HFFc6 (cell line): Measurements from ENCODE around the gene TXNRD1. TPM values are rescaled to one million over a fixed set of nuclear protein-coding genes. Genes with fewer than 3 reads are reported as not detected.

Source experiments
- DNase-seq: peaks from one replicate; pipeline ENCODE4 v3.0.0-alpha.2; 2018
- H3K27ac Mint-ChIP-seq: 2 replicates; pipeline ENCODE4 v1.8.0; 2020; ENCODE audit warnings: mild to moderate bottlenecking, mixed read lengths
- H3K27me3 Mint-ChIP-seq: 2 replicates; pipeline ENCODE4 v1.8.0; 2021; ENCODE audit warnings: mild to moderate bottlenecking, moderate library complexity, mixed read lengths; ENCODE audit not compliant: insufficient read depth
- H3K36me3 Mint-ChIP-seq: 2 replicates; pipeline ENCODE4 v1.8.0; 2021; ENCODE audit warnings: low read depth, mixed read lengths
- H3K4me1 Mint-ChIP-seq: 2 replicates; pipeline ENCODE4 v1.8.0; 2020; ENCODE audit warnings: low read depth, mixed read lengths
- H3K4me3 Mint-ChIP-seq: 2 replicates; pipeline ENCODE4 v1.8.0; 2020; ENCODE audit warnings: mild to moderate bottlenecking, moderate library complexity, mixed read lengths
- H3K9me3 Mint-ChIP-seq: 2 replicates; pipeline ENCODE4 v1.8.0; 2020; ENCODE audit warnings: mild to moderate bottlenecking, mixed read lengths
- total RNA-seq, 6 experiments: library from RNA; stranded (reverse); fragmentation: NEBNext Ultra II Directional; extraction: Animal tissue kit (Norgen Biotek cat#: 25700); gene quantifications; 2 replicates in 1 of 6; 3 replicates in 5 of 6; pipeline ENCODE4 v1.2.3, GENCODE V29; 2021
- TF ChIP-seq, protein P1 (sequence below): fragments of 200-600 bp; sonication (generic); IDR thresholded peaks from 2 replicates; pipeline ENCODE4 v1.5.0; 2021; ENCODE audit warnings: antibody characterized with exemption, mild to moderate bottlenecking

Gene TXNRD1
- total RNA-seq, 6 experiments from 2014 or later = 468 to 851 (median 784) TPM

DNA sequence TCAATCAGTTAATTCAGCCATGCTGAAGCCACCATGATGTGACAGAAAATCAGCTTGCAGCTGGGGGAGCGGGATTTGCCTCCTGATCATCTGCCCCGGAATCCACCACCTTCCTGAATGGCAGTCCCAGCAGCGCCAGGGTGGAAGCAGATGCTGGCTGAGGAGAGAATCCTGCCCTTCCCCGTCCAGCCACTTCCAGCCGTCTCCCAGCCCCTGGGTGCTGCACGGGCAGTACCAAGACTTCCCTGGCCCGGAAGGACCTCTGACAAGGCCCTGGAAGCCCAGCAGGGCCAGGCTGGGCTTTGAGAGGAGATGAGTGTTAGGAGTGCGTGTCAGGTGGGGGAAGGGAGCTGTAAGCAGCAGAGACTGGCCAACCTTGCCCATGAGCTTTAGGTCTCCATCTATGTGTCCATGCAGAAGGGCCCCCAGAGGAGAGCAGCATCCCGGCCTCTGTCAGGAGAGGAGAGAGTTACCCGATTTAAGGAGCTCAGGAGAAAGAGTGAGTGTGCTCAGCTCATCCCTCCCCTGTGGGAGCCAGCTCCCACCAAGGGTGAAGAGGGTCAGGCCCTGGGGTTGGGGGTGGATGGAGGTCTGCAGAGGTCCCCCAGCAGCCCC, 157.2 kb downstream of the TXNRD1 start:
- H3K9me3 Mint-ChIP-seq = peaks cover 21% of the 10 kb centered on the region
- DNase-seq = no peak
- H3K4me3 Mint-ChIP-seq = no peak overlapping the region
- peaks cover 42% of the 10 kb centered on the region for H3K4me1 Mint-ChIP-seq
- peaks cover 23% of the 10 kb centered on the region for H3K36me3 Mint-ChIP-seq
- no peaks in the 10 kb centered on the region for H3K27me3 Mint-ChIP-seq
- TF ChIP-seq, protein P1, sequence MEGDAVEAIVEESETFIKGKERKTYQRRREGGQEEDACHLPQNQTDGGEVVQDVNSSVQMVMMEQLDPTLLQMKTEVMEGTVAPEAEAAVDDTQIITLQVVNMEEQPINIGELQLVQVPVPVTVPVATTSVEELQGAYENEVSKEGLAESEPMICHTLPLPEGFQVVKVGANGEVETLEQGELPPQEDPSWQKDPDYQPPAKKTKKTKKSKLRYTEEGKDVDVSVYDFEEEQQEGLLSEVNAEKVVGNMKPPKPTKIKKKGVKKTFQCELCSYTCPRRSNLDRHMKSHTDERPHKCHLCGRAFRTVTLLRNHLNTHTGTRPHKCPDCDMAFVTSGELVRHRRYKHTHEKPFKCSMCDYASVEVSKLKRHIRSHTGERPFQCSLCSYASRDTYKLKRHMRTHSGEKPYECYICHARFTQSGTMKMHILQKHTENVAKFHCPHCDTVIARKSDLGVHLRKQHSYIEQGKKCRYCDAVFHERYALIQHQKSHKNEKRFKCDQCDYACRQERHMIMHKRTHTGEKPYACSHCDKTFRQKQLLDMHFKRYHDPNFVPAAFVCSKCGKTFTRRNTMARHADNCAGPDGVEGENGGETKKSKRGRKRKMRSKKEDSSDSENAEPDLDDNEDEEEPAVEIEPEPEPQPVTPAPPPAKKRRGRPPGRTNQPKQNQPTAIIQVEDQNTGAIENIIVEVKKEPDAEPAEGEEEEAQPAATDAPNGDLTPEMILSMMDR = no peak
- no peak overlapping the region for H3K27ac Mint-ChIP-seq

DNA sequence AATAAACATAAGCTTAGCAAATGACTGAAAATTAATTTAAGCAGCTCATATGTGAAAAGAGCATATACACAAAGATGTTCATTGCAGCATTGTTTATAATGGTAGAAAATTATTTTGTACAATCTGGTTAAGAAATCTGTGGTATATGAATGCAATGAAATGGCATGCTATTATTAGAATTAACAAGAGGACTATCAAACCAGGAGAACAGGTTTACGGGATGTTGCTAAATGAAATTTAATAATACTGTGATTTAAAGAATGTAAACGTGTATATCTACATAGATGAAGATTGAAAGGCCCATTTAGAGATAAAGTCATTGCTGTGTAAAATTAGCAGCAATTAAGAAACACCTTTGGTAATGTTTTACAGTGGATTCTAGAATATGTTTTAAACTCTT, 158.5 kb downstream of the TXNRD1 start:
- Mint-ChIP-seq H3K36me3 (peaks cover 12% of the 10 kb centered on the region), H3K9me3 (peaks cover 15% of the 10 kb centered on the region), H3K4me3 (no peak overlapping the region), H3K27me3 (peaks cover 2% of the 10 kb centered on the region; the same call in 1 of the 2 replicates), H3K4me1 (peaks cover 42% of the 10 kb centered on the region), H3K27ac (no peak overlapping the region)
- DNase-seq = no peak
- TF ChIP-seq, protein P1 = no peak

DNA sequence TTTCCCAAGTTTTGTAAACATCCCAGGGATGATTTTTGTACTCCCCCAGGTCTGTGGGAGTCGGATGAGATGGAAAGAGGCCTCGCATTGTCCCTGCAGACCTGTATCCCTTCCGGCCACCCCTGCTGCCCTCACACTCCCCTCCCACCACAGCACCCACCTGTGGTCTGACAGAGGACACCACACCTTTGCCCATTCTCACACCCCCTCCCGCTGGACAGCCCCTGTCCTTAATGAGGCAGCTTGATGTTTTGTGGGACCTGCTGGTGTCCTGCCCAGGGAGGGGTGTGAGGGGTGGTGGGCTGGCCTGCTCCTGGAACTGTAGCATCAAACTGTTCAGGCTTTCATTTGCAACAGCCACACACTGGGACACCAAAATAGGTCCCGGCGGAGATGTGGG, 159.2 kb downstream of the TXNRD1 start:
- H3K4me3 Mint-ChIP-seq = no peak overlapping the region
- peaks cover 3% of the 10 kb centered on the region for H3K27me3 Mint-ChIP-seq
- peaks cover 5% of the 10 kb centered on the region; the same call in 1 of the 2 replicates for H3K36me3 Mint-ChIP-seq
- peaks cover 42% of the 10 kb centered on the region for H3K4me1 Mint-ChIP-seq
- H3K27ac Mint-ChIP-seq = no peak overlapping the region
- DNase-seq = no peak
- TF ChIP-seq, protein P1 = no peak
- H3K9me3 Mint-ChIP-seq = peaks cover 7% of the 10 kb centered on the region

DNA sequence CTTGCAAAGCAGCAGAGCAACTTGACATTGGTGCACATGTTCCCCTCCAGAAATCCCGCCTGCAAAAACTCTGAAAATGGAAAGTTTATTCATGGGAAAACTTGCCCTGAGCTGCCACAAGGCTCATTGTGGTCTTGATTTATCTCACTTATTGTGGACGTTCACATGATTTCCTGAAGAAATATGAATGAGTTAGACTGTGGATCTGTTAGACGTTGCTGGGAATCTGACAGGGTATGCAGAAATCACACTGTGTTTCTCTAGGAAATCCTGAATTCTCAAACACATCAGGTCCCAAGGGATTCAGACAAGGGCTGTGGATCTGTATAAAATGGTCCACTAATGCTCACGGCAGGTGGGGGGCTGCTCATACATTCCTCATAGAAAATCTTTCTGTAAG, 160.2 kb downstream of the TXNRD1 start:
- H3K4me1 Mint-ChIP-seq = peaks cover 41% of the 10 kb centered on the region
- no peaks in the 10 kb centered on the region for H3K36me3 Mint-ChIP-seq
- H3K27ac Mint-ChIP-seq = no peak overlapping the region
- peaks cover 3% of the 10 kb centered on the region for H3K27me3 Mint-ChIP-seq
- TF ChIP-seq, protein P1 = no peak
- H3K4me3 Mint-ChIP-seq = no peak overlapping the region
- DNase-seq = no peak
- H3K9me3 Mint-ChIP-seq = no peaks in the 10 kb centered on the region

DNA sequence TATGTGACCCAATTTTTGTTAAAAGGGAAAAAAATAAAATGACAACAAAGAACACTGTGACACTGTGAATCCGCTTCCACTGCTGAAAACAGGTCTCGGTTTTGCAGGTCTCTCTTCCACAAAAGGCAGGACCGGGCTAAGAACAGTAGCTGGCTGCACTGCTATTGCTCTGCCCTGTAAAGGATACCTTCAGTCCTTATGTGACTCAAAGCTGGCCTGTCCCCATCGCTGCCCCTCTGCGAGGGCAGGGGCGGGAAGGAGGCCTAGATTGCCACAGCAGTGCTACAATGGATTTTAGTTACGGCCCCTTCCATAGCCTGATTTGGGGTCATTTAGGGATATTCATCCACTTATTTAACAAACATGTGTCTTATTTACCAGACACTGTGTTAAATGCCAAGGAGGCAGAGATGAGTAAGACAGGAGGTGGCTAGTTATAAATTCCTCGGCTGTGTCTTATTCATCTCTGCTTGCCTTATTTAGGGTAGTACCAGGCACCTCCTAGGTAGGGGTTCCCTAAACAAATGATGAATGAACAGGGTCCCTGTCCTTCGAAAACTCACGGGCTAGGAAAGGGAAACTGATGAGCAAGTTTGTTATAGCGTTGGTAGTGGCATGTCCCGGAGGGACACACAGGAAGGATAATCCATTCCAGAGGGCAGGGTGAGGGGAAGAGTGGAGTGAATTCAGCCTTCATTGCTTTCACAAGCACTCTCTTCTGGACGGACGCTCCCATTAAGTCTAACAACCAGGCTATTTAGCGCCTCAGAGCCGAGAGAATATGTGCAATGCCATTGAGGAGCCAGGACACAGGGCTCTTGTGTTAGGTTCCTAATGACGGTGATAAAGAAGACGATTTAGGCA, 161.3 kb downstream of the TXNRD1 start:
- Mint-ChIP-seq H3K36me3 (no peaks in the 10 kb centered on the region), H3K9me3 (no peaks in the 10 kb centered on the region), H3K27ac (peak overlapping the region; percentile 68; the same call in 1 of the 2 replicates), H3K4me1 (peaks cover 37% of the 10 kb centered on the region), H3K27me3 (peaks cover 3% of the 10 kb centered on the region), H3K4me3 (0 out of 2 replicates have a peak overlapping the region, but pooled peaks have one; percentile 17)
- peak; percentile 38 for DNase-seq
- TF ChIP-seq, protein P1 = no peak
